Skin epidermis (tissue), 12 donors: ENCODE measurements around the gene CELF2.
"Not testable (repeated sequence)": the region's sequence is repeated elsewhere in the genome, so short reads cannot be mapped to it uniquely, and the experiment has no call there.

Source experiments
- H3K27ac ChIP-seq, 21 experiments: fragments of 200-600 bp; sonication (generic) in 11 of 21; one replicate each; pipeline ENCODE4 v1.5.0; 2020; ENCODE audit warnings: mild to moderate bottlenecking in 3 of 21, inconsistent platforms in 2 of 21, moderate library complexity in 2 of 21
- H3K4me3 ChIP-seq, 7 experiments: fragments of 200-600 bp; sonication (generic) in 2 of 7; one replicate each; pipeline ENCODE4 v1.5.0; 2020; ENCODE audit warnings: inconsistent platforms in 2 of 7, mild to moderate bottlenecking in 2 of 7, moderate library complexity in 1 of 7

Gene CELF2

GRCh38 chr10:11115337-11115736 lies 97.7 kb downstream of the CELF2 start:
- Histone ChIP-seq H3K27ac (no peak overlapping the region), H3K4me3 (no peak overlapping the region)

- no peak overlapping the region for H3K27ac ChIP-seq
- H3K4me3 ChIP-seq: no peak overlapping the region
Measured at GRCh38 chr10:11116361-11116760, 98.7 kb downstream of the CELF2 start.

DNA sequence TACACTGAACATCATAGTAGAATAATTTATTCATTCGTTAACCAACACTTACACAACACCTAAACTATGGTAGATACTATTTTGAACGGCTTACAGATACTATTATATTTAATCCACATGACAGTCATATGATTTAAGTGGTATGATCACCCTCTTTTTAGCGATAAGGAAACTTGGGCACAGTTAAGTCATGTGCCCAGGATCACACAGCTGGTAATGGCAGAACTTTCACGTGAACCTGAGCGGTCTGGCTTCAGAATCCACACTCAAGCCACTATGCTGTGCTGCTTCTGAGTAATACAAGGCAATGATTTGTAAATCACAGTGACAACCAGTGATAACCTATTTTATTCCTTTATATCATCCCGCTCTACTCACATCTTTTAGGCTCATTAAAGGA lies 99.1 kb downstream of the CELF2 start:
- no peak overlapping the region for H3K4me3 ChIP-seq
- H3K27ac ChIP-seq: no peak overlapping the region

DNA sequence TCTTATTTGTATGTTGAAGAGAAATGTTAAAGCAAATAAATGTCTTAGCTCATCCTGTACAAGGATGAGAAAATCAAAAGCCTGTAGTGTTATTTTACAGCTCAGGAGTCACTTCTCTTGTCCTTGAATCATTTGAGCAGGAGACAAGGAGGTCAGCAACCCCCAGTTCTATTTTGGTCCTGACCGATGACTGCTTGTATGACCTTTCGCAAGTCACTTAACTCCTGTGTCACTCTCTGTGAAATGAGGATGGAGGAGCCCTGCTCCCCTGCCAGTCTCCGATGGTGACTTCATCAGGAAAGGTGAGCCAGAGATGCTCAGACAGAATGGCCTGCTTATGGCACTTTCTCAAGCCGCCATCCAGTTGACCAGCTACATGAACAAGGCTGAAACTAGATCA lies 101.0 kb downstream of the CELF2 start:
- Histone ChIP-seq H3K27ac (no peak overlapping the region), H3K4me3 (no peak overlapping the region)

- H3K4me3 ChIP-seq: no peak overlapping the region
- no peak overlapping the region for H3K27ac ChIP-seq
Measured at GRCh38 chr10:11119843-11120242, 102.2 kb downstream of the CELF2 start.

GRCh38 chr10:11120711-11121110 lies 103.0 kb downstream of the CELF2 start:
- no peak overlapping the region for H3K27ac ChIP-seq
- H3K4me3 ChIP-seq: no peak overlapping the region

DNA sequence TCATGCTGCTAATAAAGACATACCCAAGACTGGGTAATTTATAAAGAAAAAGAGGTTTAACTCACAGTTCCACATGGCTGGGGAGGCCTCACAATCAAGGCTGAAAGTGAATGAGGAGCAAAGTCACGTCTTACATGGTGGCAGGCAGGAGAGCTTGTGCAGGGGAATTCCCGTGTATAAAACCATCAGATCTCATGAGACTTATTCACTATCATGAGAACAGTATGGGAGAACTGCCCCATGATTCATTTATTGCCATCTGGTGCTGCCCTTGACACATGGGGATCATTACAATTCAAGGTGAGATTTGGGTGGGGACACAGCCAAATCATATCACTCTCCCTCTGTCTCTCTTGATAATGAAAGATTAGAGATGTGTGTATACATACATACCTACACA lies 106.2 kb downstream of the CELF2 start:
- H3K27ac ChIP-seq, H3K4me3 ChIP-seq: not testable (repeated sequence)

GRCh38 chr10:11125004-11125403 lies 107.3 kb downstream of the CELF2 start:
- H3K27ac ChIP-seq: no peak overlapping the region
- no peak overlapping the region for H3K4me3 ChIP-seq

DNA sequence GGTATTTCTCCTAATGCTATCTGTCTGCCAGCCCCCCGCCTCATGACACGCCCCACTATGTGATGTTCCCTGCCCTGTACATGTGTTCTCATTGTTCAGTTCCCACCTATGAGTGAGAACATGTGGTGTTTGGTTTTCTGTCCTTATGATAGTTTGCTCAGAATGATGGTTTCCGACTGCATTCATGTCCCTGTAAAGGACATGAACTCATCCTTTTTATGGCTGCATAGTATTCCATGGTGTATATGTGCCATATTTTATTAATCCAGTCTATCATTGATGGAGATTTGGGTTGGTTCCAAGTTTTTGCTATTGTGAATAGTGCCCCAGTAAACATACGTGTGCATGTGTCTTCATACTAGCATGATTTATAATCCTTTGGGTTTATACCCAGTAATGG lies 109.3 kb downstream of the CELF2 start:
- not testable (repeated sequence) for H3K4me3 ChIP-seq

GRCh38 chr10:11131112-11131639 lies 113.5 kb downstream of the CELF2 start:
- H3K4me3 ChIP-seq: no peak overlapping the region
- no peak overlapping the region for H3K27ac ChIP-seq

More for the DNA sequence above, 109.3 kb downstream of the CELF2 start:
- not testable (repeated sequence) for H3K27ac ChIP-seq

GRCh38 chr10:11134411-11134810 lies 116.7 kb downstream of the CELF2 start:
- Histone ChIP-seq H3K27ac (no peak overlapping the region), H3K4me3 (no peak overlapping the region)

GRCh38 chr10:11135709-11136108 lies 118.0 kb downstream of the CELF2 start:
- H3K27ac ChIP-seq: no peak overlapping the region

DNA sequence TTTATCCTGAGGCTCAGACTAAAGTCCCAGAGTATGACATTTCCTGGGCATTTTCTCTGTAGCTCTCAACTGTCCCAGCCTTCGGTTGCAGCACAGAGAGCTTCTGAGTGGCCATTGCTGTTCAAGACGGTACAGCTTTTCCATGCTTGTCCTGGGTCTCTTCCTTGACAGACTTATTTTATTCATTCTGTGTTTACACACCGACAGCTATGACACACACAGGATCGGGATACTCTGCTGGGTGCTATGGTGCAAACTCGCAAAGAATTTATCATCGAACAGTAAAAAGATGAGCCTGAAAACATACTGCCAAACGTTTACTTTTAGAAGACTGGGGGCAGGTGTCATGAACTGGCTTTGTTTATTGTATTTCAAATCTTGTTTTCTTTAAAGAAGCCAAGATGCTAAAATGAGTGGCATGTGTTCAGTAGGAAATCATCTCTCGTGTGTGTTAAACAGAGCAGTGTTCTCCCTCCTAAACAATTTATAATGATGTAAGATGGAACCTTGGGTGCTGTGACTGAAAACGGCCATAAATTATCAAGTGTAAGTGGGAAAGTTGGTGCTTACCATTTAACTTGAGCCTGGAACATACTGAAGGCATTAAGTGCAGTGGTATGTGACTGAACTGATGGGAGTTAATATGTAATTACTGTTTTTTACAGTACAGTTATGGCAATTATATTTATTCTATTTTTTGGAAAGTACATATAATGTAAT lies 120.8 kb downstream of the CELF2 start:
- no peak overlapping the region for H3K4me3 ChIP-seq
- H3K27ac ChIP-seq: no peak overlapping the region

More at GRCh38 chr10:11135709-11136108, 118.0 kb downstream of the CELF2 start:
- no peak overlapping the region for H3K4me3 ChIP-seq

- Histone ChIP-seq H3K27ac (peak overlapping the region in 1 of 21 experiments; percentile 61), H3K4me3 (no peak overlapping the region)
Measured at GRCh38 chr10:11140963-11141362, 123.3 kb downstream of the CELF2 start.

- H3K27ac ChIP-seq: peak overlapping the region in 1 of 21 experiments; percentile 61
- H3K4me3 ChIP-seq: no peak overlapping the region
Measured at GRCh38 chr10:11141571-11142091, 124.0 kb downstream of the CELF2 start.

- no peak overlapping the region for H3K27ac ChIP-seq
- no peak overlapping the region for H3K4me3 ChIP-seq
Measured at GRCh38 chr10:11142777-11143176, 125.1 kb downstream of the CELF2 start.

- Histone ChIP-seq H3K27ac (no peak overlapping the region), H3K4me3 (no peak overlapping the region)
Measured at GRCh38 chr10:11143242-11143641, 125.6 kb downstream of the CELF2 start.

- H3K27ac ChIP-seq: peak overlapping the region in 12 of 21 experiments; percentile 13 to 91 (median 69)
Measured at GRCh38 chr10:11144626-11145494, 127.2 kb downstream of the CELF2 start.

DNA sequence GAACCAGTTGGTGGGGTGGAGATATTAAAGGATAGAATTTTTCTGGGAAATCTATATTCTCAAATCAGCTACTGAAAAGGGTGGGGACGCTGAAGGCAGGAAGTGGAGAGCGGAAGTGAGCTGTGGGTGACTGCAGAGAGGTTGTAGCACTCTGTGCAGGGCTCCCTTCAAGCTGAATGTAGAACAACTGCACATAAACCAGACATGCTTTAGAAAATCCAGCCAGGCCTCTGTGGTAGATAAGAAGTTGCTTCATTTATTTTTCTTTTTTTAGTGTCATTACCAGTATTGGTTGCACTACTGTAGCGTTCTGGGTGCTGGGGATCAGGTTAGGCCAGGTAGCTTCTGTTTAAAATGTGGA lies 127.8 kb downstream of the CELF2 start:
- Histone ChIP-seq H3K27ac (peak overlapping the region in 12 of 21 experiments; percentile 13 to 91 (median 55)), H3K4me3 (no peak overlapping the region)

More at GRCh38 chr10:11144626-11145494, 127.2 kb downstream of the CELF2 start:
- H3K4me3 ChIP-seq: no peak overlapping the region

DNA sequence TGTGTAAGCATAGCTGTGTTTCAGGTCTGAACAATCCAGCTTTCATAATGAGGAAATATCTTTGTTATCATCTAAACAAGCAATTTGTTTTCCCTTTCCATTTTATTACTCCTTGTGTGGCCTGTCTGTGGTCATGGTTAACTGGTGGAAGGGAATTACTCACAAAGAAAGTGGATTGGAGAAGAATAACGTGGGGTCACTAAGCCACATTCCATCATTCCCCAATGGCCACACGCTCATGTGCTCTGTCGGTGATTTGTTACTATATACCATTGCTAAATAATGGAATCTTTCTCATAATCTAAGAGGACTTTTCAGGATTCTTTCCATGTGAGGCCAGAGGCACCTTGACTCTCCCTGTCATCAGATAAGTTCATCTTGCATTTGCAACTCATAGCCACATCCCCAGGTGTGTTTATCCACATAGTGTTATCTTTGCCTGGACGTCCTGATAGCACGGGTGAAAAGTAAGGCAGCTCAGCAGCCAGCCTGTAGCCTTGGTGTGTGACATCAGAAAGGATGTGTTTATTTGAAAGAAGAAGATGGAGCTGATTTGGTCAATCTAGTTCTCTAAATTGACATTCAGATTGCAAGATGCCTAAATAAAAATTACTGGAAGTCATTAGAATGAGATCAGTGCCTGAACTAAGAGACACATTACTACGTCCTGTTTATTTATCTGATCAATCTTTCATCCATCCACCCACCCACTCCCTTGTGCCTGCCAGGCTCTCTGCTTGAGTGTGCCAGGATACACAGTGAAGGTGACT lies 128.9 kb downstream of the CELF2 start:
- H3K4me3 ChIP-seq: no peak overlapping the region
- H3K27ac ChIP-seq: peak overlapping the region in 9 of 21 experiments; percentile 13 to 91 (median 59)
